ENCODE results near the gene OR5B3.
"Not testable (repeated sequence)": the region's sequence is repeated elsewhere in the genome, so short reads cannot be mapped to it uniquely, and the experiment has no call there.

Gene OR5B3

GRCh38 chr11:58406774-58407173, at the start of gene OR5B3:
OR5B3 (minus strand) TSS chr11:58406874; CDS start chr11:58403409, 3,465 bp downstream.
- DNase-seq (ENCODE audit: low read depth), result no peak

- DNase-seq (ENCODE audit: low read depth), result no peak
Measured at GRCh38 chr11:58451585-58451984, 44.9 kb upstream of the OR5B3 start.

- no peak for DNase-seq (ENCODE audit: low read depth)
Measured at GRCh38 chr11:58446294-58446693, 39.6 kb upstream of the OR5B3 start.

GRCh38 chr11:58444300-58444699, 37.6 kb upstream of the OR5B3 start:
- DNase-seq (ENCODE audit: low read depth), result no peak

GRCh38 chr11:58442136-58442535, 35.5 kb upstream of the OR5B3 start, which contains the start of gene OR5B12:
OR5B12 (minus strand) TSS chr11:58442236; CDS start chr11:58440151, 2,085 bp downstream.
- DNase-seq (ENCODE audit: low read depth), result no peak

DNA sequence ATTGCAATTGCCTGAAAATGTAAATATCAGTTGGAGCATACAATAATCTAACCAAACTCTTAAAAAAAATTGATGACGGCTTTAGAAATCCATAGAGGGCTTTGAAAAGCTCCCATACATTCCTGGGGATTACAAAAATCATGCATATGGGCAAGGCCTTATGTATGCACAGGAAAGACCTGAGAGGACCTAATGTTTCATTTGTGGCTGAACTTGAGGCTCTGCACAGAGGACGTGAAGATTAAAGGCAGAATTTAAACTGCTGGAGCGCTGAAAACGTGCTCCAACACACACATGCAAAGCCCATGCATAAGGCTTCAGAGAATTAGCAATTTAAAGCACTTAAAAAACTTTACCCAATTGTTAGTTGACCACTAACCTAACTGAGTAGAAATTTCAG, 31.8 kb upstream of the OR5B3 start:
- no peak for DNase-seq (ENCODE audit: low read depth)

- no peak for DNase-seq (ENCODE audit: low read depth)
Measured at GRCh38 chr11:58434217-58434616, 27.5 kb upstream of the OR5B3 start.

DNA sequence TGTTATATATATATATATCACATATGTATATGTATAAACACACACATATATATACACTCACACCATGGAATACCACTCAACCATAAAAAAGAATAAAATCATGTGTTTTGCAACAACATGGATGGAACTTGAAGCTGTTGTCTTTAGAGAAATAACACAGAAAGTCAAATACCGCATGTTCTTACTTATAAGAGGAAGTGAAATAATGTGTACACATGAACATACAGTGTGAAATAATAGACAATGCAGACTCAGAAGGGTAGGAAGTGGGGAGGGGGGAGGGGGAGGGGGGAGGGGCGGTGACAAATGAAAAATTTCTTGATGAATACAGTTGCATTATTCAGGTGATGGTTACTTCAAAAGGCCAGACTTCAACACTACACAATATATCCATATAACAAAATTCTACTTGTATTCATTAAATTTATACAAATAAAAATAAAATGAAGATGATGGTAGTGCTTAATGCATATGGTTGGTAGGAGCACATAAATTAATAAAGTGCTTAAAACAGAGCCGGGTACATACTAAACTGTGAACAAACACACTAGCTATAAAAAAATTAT, 27.0 kb upstream of the OR5B3 start:
- no peak for DNase-seq (ENCODE audit: low read depth)

DNA sequence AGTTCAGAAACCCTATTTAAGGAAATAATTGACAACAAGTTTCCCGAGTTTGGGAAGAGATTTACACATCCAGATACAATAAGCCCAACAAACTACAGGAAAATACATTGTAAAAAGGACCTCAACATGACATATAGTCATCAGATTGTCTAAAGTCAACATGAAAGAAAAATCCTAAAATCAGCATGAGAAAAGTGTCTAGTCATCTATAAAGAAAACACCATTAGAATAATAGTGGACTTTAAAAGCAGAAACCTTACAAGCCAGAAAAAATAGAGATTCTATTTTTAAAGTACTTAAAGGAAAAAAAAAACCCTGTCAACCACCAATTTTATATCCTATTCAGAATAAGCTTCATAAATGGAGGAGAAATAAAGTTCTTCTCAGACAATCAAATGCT, 22.6 kb upstream of the OR5B3 start:
- no peak for DNase-seq (ENCODE audit: low read depth)

GRCh38 chr11:58428021-58428420, 21.3 kb upstream of the OR5B3 start, which contains the start of gene OR5B2:
OR5B2 (minus strand) TSS chr11:58428121; CDS start chr11:58423261, 4,860 bp downstream.
- no peak for DNase-seq (ENCODE audit: low read depth)

- not testable (repeated sequence) for DNase-seq (ENCODE audit: low read depth)
Measured at GRCh38 chr11:58399622-58400021, 7.1 kb downstream of the OR5B3 start.

GRCh38 chr11:58395581-58395980, 11.1 kb downstream of the OR5B3 start:
- DNase-seq (ENCODE audit: low read depth), result no peak

DNA sequence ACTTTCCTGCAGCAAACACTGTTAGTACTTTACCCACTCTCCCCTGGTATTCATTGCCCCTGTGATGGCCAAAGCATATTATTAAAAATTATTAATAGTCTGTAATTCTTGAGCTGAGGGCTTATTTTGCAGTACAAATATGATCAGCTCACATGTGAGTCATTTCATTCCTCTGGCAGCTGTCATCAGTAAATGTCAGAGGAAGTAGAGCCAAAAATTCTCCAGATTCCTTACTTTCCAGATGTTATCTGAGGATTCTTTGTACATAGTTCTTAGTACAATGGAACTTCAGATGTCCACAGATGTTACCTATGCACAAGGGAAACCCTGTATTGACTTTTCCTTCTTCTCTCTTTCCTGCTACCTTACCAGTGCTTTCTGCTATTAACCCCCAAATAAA, 12.5 kb downstream of the OR5B3 start:
- DNase-seq (ENCODE audit: low read depth), result peak; percentile 81

GRCh38 chr11:58392746-58393145, 13.9 kb downstream of the OR5B3 start:
- no peak for DNase-seq (ENCODE audit: low read depth)

DNA sequence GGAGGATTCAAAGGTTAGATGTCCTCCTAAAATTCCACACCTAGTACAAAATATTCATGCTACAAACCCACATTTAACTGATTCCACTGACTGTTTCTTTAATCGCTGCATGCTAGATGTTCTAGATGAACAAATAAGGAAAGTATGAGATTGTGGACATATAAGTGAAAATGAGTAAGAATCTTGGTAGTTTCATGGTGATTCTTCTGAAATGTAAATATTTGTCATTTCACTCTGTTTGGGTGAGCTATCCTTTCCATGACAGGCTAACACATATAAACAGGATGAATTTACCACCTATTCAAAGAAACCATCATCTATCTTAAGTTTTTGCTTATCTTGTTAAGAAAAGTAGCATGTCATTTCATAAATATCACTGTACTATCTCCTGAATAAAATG, 14.8 kb downstream of the OR5B3 start:
- peak; percentile 50 for DNase-seq (ENCODE audit: low read depth)

GRCh38 chr11:58390551-58391063, 16.1 kb downstream of the OR5B3 start:
- DNase-seq (ENCODE audit: low read depth), result no peak

- no peak for DNase-seq (ENCODE audit: low read depth)
Measured at GRCh38 chr11:58358969-58359368, 47.7 kb downstream of the OR5B3 start, which contains the start of gene OR5B17. OR5B17 (minus strand) TSS chr11:58359069; CDS start chr11:58359069, 0 bp downstream.

DNA sequence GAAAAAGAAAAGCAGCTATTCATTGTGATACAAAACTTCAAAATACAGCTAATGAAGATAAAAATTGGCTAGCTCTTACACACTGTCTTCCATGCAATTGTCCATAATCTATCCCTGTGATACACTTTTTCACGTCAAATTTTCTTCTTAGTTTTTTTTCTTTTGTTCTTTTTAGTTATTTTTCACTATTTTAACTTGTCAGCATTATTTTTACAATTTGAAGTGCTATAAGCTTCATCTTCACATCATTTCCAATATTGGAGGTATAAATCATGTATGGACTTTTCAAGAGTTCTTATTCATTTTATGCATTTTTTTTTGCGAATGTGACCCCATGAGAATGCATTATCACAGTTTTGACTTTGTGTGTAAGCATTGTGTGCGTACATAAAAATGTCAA, 51.9 kb downstream of the OR5B3 start:
- DNase-seq (ENCODE audit: low read depth), result no peak

Data from iris pigment epithelial cell (primary cell).